ENCODE data around the gene TENT4A.

GRCh38 chr5:6687505-6687904, 25.7 kb upstream of the TENT4A start:
- TF ChIP-seq EZH2 (IDR thresholded peaks at IDR 0.05; ENCODE audit: borderline replicate concordance, low read length): no peak
- no peak for TF ChIP-seq CTCF (conservative IDR thresholded peaks at IDR 0.05 in 1 of 2, IDR thresholded peaks at IDR 0.05 in 1 of 2; ENCODE audit: extremely low read depth in 1 of 2, insufficient read depth in 1 of 2, low read depth in 1 of 2, low read length in 2 of 2)

Data from mammary epithelial cell (primary cell).